GM12872 (cell line): Measurements from ENCODE around the gene TRIL.

ENCODE experiments used
- TF ChIP-seq, protein P1 (sequence below): IDR thresholded peaks from 3 replicates; pipeline ENCODE4 v1.5.1; 2011; ENCODE audit warnings: low read depth, mild to moderate bottlenecking, low read length, moderate library complexity; ENCODE audit not compliant: insufficient read depth

TRIL gene

GRCh38 chr7:28955356-28955717 lies 2.8 kb downstream of the TRIL start:
- TF ChIP-seq, protein P1, sequence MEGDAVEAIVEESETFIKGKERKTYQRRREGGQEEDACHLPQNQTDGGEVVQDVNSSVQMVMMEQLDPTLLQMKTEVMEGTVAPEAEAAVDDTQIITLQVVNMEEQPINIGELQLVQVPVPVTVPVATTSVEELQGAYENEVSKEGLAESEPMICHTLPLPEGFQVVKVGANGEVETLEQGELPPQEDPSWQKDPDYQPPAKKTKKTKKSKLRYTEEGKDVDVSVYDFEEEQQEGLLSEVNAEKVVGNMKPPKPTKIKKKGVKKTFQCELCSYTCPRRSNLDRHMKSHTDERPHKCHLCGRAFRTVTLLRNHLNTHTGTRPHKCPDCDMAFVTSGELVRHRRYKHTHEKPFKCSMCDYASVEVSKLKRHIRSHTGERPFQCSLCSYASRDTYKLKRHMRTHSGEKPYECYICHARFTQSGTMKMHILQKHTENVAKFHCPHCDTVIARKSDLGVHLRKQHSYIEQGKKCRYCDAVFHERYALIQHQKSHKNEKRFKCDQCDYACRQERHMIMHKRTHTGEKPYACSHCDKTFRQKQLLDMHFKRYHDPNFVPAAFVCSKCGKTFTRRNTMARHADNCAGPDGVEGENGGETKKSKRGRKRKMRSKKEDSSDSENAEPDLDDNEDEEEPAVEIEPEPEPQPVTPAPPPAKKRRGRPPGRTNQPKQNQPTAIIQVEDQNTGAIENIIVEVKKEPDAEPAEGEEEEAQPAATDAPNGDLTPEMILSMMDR = no peak

- TF ChIP-seq, protein P1 = no peak
These were observed 3.2 kb downstream of the TRIL start for GRCh38 chr7:28954946-28955345.

GRCh38 chr7:28954471-28954870 lies 3.7 kb downstream of the TRIL start:
- TF ChIP-seq, protein P1 = no peak

- TF ChIP-seq, protein P1 = no peak
These were observed 4.5 kb downstream of the TRIL start for GRCh38 chr7:28953633-28954032.

DNA sequence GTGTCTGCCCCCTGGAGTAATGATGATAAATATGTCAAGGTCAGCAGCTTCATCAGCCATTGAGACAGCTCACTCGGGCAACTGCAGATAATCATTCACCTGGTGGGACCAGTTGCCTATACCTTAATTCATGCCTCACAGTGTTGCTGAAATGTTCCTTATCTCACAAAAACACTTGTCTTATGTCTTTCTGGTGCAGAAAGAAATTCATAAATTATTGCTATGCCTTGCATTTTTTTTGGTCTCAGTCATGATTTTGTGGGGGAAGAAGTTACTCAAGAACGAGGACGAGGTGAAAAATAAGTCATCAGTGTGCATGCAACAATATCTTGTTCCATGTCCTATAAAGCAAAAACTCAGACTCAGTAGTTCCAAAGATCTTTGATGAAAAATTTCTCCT lies 16.0 kb downstream of the TRIL start:
- TF ChIP-seq, protein P1 = no peak

DNA sequence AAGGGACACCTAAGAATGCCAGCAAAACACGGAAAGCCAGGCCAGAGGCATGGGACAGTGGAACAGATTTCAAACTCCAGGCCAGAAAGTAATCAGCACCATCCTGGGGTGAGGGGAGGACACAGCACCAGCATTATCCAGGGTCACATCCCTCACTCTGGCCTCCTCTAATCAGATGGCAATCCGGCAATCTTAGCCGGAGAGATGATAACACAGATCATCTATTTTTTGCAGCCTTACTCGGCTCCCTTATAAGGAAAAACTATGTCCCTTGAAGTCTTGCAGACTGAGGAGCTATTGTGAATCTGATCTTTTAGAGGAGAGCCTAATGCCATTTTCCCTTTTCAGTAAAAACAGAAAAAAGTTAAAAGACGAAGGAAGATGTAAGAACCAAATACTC lies 16.5 kb downstream of the TRIL start:
- TF ChIP-seq, protein P1 = no peak

DNA sequence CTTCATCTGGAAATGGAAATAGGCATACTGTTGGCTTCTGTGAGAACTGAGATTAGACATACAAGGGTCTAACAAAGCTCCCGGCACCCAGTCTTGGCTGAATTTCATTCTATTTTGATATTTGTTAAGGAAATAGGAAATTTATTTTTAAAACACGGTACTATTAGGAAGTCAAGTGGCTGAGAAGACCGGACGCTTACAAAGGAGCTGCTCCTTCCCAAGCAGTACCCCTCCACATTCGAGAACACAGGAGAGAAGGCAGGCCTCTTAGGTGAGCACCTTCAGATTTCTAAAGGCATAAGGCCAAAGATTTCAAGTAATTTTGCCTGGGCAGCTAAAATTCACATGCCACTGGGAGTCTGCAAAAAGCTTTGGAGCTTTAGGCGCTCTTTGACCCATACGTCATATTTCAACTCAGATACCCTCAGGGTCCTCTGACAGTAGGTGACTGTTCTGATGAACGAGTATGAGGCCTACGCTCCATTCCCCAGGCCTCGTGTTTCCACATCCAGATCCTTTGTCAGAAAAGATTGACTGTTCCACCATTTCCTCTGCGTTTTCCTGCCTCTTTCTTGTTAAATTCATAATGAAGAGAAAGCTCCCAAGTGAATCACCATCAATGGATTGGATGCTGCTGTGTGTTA lies 17.3 kb downstream of the TRIL start:
- TF ChIP-seq, protein P1 = no peak
